Tibial nerve (tissue), 3 donors: ENCODE results near the gene RBM45.

Experiments
- POLR2A ChIP-seq, 2 donors: fragments of 450-650 bp; IDR thresholded peaks; one replicate each; pipeline ENCODE4 v1.6.1; 2017; ENCODE audit warnings: antibody characterized with exemption in 2 of 2, mild to moderate bottlenecking in 2 of 2, moderate library complexity in 2 of 2
- TF ChIP-seq, protein P1 (sequence below), 5 experiments: fragments of 200-600 bp in 3 of 5; fragments of 450-650 bp in 2 of 5; sonication (generic) in 3 of 5; IDR thresholded peaks; one replicate each; pipeline ENCODE4 v1.5.1; 2016 to 2019; ENCODE audit warnings: antibody characterized with exemption in 5 of 5, mild to moderate bottlenecking in 3 of 5, moderate library complexity in 2 of 5

DNA sequence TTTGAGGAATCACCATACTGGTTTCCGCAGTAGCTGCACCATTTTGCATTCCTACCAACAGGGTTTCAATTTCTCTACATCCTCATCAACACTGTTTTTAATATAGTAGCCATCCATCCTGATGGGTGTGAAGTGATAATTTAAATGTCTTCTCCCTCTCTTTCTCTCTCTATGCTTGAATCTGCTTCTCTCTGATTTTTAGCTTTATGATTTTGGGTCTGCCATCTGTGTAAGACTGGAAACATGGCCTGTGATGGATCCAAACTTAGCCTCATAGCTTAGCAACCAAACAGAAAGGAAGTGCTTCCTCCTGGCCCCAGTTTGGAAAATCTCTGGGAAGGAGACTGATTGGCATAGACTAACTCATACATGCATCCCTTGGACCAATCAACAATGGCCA lies 48.4 kb downstream of the RBM45 start:
- TF ChIP-seq, protein P1, sequence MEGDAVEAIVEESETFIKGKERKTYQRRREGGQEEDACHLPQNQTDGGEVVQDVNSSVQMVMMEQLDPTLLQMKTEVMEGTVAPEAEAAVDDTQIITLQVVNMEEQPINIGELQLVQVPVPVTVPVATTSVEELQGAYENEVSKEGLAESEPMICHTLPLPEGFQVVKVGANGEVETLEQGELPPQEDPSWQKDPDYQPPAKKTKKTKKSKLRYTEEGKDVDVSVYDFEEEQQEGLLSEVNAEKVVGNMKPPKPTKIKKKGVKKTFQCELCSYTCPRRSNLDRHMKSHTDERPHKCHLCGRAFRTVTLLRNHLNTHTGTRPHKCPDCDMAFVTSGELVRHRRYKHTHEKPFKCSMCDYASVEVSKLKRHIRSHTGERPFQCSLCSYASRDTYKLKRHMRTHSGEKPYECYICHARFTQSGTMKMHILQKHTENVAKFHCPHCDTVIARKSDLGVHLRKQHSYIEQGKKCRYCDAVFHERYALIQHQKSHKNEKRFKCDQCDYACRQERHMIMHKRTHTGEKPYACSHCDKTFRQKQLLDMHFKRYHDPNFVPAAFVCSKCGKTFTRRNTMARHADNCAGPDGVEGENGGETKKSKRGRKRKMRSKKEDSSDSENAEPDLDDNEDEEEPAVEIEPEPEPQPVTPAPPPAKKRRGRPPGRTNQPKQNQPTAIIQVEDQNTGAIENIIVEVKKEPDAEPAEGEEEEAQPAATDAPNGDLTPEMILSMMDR (IDR thresholded peaks at IDR 0.05): no peak
- TF ChIP-seq POLR2A (IDR thresholded peaks at IDR 0.05): no peak
